Panc1 (cell line): ENCODE data around the gene METRN. TPM values are rescaled to one million over a fixed set of nuclear protein-coding genes. Genes with fewer than 3 reads are reported as not detected.

Experiments
- ATAC-seq: fragments of 200-7000 bp; cut with Tn5 transposase; 2 replicates; pipeline ENCODE4 v1.9.1; 2020; ENCODE audit warnings: mild to moderate bottlenecking, moderate library complexity
- BruUV-seq: library from RNA; stranded (reverse); fragments of 400-500 nt; replicated peaks from 2 replicates; lab custom pipeline; 2021; lab: Mats Ljungman, UMichigan
- CTCF ChIA-PET: fragments of 300-600 bp; sonication (Branson Sonifier 250); formaldehyde crosslinking; loops from one replicate; lab custom pipeline; 2022; ENCODE audit warnings: antibody characterized with exemption; lab: Charles Lee
- POLR2A ChIA-PET: fragments of 300-600 bp; sonication (Branson Sonifier 250); formaldehyde crosslinking; loops from one replicate; lab custom pipeline; 2022; ENCODE audit warnings: antibody characterized with exemption; lab: Charles Lee
- DNase-seq: peaks from one replicate; pipeline ENCODE4 v3.0.0-alpha.2; 2010; ENCODE audit warnings: low read depth, low spot score
- H3K27ac ChIP-seq: 2 replicates; pipeline ENCODE4 v1.5.1; 2011; ENCODE audit warnings: mild to moderate bottlenecking, low read length, inconsistent platforms
- H3K27me3 ChIP-seq: fragments of 200-500 bp; sonication (Bioruptor generic); 2 replicates; pipeline ENCODE4 v1.6.0; 2014; ENCODE audit warnings: low read length, inconsistent platforms; ENCODE audit not compliant: control insufficient read depth, insufficient read depth
- H3K36me3 ChIP-seq: fragments of 200-500 bp; sonication (Bioruptor generic); 2 replicates; pipeline ENCODE4 v1.5.1; 2014; ENCODE audit warnings: inconsistent platforms, mild to moderate bottlenecking, low read length, moderate library complexity; ENCODE audit not compliant: control insufficient read depth, insufficient read depth
- H3K4me1 ChIP-seq: 2 replicates; pipeline ENCODE4 v1.5.1; 2011; ENCODE audit warnings: inconsistent platforms, mild to moderate bottlenecking, low read length, moderate library complexity; ENCODE audit not compliant: control insufficient read depth, insufficient read depth
- H3K4me3 ChIP-seq, 2 experiments: 2 replicates each; pipeline ENCODE4 v1.5.1; 2011 to 2012; ENCODE audit warnings: low read depth in 2 of 2, low read length in 2 of 2, mild to moderate bottlenecking in 2 of 2, inconsistent platforms in 1 of 2, moderate library complexity in 1 of 2
- H3K9me3 ChIP-seq: fragments of 200-500 bp; sonication (Bioruptor generic); 2 replicates; pipeline ENCODE4 v1.5.1; 2014; ENCODE audit warnings: low read depth, mild to moderate bottlenecking, inconsistent platforms, low read length, moderate library complexity; ENCODE audit not compliant: control insufficient read depth, insufficient read depth
- CTCF ChIP-seq: fragments of 450-650 bp; IDR thresholded peaks from 2 replicates; pipeline ENCODE4 v1.5.1; 2017; ENCODE audit warnings: mild to moderate bottlenecking
- POLR2AphosphoS5 ChIP-seq: IDR thresholded peaks from 2 replicates; pipeline ENCODE4 v1.6.1; 2012; ENCODE audit warnings: mild to moderate bottlenecking, low read depth, low read length, moderate library complexity
- REST ChIP-seq, 2 experiments: IDR thresholded peaks; 2 replicates each; pipeline ENCODE4 v1.6.1; 2011 to 2012; ENCODE audit warnings: low read depth in 2 of 2, control low read depth in 1 of 2, low read length in 1 of 2, mild to moderate bottlenecking in 1 of 2, moderate library complexity in 1 of 2; ENCODE audit not compliant: insufficient read depth in 1 of 2
- SIN3A ChIP-seq: IDR thresholded peaks from 2 replicates; pipeline ENCODE4 v1.6.1; 2012; ENCODE audit warnings: low read depth, mild to moderate bottlenecking, low read length, moderate library complexity, borderline replicate concordance; ENCODE audit not compliant: insufficient read depth
- TCF7L2 ChIP-seq: IDR thresholded peaks from 2 replicates; pipeline ENCODE4 v1.6.1; 2011; ENCODE audit warnings: mild to moderate bottlenecking, low read depth, low read length, inconsistent platforms
- in situ Hi-C: cut with HindIII; loops from 2 replicates; pipeline ENCODE4 v1.10.0; 2016; ENCODE audit warnings: low sequenced_read_pairs, low pct_unique_long_range_greater_than_20kb
- intact Hi-C: fragments of 100-400 bp; cut with micrococcal nuclease; formaldehyde crosslinking; loops from one replicate; pipeline ENCODE4 v1.10.0; 2022; ENCODE audit not compliant: unreplicated experiment
- total RNA-seq: library from RNA; stranded (reverse); gene quantifications from one replicate; pipeline ENCODE4 v1.2.1, GENCODE V29; 2021; ENCODE audit not compliant: unreplicated experiment

Gene METRN
- total RNA-seq, 1 experiment from 2014 or later = 407 TPM

- no peak for DNase-seq
- POLR2A ChIA-PET = no interaction called here
- ATAC-seq = no peak
- Histone ChIP-seq H3K4me3 (no peak overlapping the region), H3K36me3 (peaks cover 5% of the 10 kb centered on the region; the same call in 1 of the 2 replicates), H3K4me1 (peaks cover 34% of the 10 kb centered on the region), H3K27me3 (no peaks in the 10 kb centered on the region), H3K27ac (no peak overlapping the region), H3K9me3 (no peaks in the 10 kb centered on the region)
- CTCF ChIA-PET = interaction anchor here (1.9 kb wide), 1 partner anchor 76 kb away, joined by 4 read pairs; no protein-coding TSS in a partner anchor
- intact Hi-C loops = no loop called here
- in situ Hi-C loops = no loop called here
- BruUV-seq = no TSS peak
- no peak for TF ChIP-seq SIN3A
- TF ChIP-seq POLR2AphosphoS5 = no peak
- no peak for TF ChIP-seq TCF7L2
- no peak for TF ChIP-seq CTCF
- TF ChIP-seq REST (IDR thresholded peaks at IDR 0.05; ENCODE audit: insufficient read depth in 1 of 2, low read depth in 2 of 2, low read length in 1 of 2) = no peak
Observed at GRCh38 chr16:708959-709358, 6.0 kb upstream of the METRN start.

- Histone ChIP-seq H3K27ac (no peak overlapping the region), H3K4me3 (no peak overlapping the region), H3K27me3 (no peaks in the 10 kb centered on the region), H3K4me1 (peaks cover 38% of the 10 kb centered on the region), H3K9me3 (no peaks in the 10 kb centered on the region), H3K36me3 (peaks cover 2% of the 10 kb centered on the region; the same call in 1 of the 2 replicates)
- DNase-seq = no peak
- ATAC-seq = no peak
- intact Hi-C loops (no loop called here), in situ Hi-C loops (no loop called here)
- no TSS peak for BruUV-seq
- POLR2A ChIA-PET = interaction anchor here (0.7 kb wide), 1 partner anchor 255 kb away, joined by 4 read pairs; no protein-coding TSS in a partner anchor
- CTCF ChIA-PET = interaction anchor here (0.5 to 1.9 kb wide), 3 partner anchors 10 to 1231 kb away, joined by 3 to 4 read pairs (median 4); no protein-coding TSS in a partner anchor
- TF ChIP-seq POLR2AphosphoS5 (no peak), CTCF (peak; percentile 21; the same call in 1 of the 2 replicates), TCF7L2 (no peak), REST (IDR thresholded peaks at IDR 0.05; ENCODE audit: insufficient read depth in 1 of 2, low read depth in 2 of 2, low read length in 1 of 2) (no peak), SIN3A (no peak)
Observed at GRCh38 chr16:709566-710499, 5.1 kb upstream of the METRN start.
